Measurements from ENCODE around the gene SYNE2. TPM values are rescaled to one million over a fixed set of nuclear protein-coding genes. Genes with fewer than 3 reads are reported as not detected.

The SYNE2 gene
- total RNA-seq, 4 donors from 2014 or later, result 136 to 323 (median 215) TPM

DNA sequence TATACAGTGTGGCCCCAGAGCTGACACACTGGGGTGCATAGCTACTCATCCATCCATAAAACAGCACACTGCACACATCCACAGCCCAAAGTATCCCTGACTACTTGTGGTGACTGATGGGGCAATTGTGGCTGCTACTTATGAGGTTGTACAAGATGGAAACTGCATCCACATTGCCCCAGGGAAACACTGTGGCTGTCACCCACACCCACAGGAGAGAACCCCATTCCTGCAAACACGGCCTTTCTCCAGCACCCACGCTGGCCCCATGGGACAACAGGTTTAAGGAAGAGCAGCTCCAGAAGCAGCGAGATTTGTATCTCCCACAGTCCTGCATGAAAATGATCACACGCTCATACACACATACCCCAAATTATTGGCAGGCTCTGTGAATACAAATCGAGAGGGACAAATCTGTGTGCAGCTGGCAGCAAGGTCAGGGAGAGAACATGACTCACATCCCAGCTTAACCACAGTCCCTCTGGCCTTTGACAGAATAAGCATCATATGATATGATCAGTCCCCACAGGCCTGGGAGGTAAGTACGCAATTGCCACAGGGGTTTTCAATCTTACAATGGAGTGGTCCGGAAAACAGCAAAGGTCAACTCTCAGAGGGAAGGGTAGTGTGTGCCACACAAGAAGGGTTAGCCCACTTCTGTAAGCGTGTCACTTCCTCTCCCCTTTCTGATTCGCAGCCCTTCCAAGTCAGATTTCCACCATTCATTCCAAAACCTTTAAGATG lies 379.5 kb downstream of the SYNE2 start:
- TF ChIP-seq CTCF (IDR thresholded peaks at IDR 0.05; ENCODE audit: low read depth), result no peak

GRCh38 chr14:64232944-64233343 lies 380.1 kb downstream of the SYNE2 start:
- no peak for TF ChIP-seq CTCF (IDR thresholded peaks at IDR 0.05; ENCODE audit: low read depth)

DNA sequence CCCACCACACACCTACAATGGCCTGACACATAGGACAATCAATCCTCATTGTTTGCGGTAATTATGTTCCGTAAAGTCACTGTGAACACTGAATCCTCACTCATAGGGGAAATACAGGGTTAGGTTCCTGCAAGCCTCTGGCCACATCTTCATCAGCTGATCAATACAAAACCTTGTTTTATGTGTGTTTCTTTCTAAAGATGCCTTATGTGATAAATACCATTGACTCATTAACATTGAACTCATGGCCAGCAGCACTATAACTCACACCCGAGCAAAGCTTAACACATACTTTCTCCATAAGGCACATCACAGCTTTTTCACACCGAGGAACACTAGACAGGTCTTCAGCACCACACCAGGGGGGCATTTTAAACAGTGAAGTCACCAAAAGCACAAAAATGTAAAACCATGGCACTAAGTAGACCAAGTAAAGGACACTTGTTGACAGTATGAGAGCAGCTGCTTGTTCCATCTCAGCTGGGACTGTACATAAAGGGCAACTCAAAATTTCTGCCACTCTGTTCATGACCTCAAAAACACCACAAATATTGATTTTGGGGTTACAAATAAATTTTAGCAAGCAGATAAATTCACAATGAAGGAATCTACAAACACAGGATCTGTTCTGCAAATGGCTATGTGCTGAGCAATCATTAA lies 380.9 kb downstream of the SYNE2 start:
- no peak for TF ChIP-seq CTCF (IDR thresholded peaks at IDR 0.05; ENCODE audit: low read depth)

DNA sequence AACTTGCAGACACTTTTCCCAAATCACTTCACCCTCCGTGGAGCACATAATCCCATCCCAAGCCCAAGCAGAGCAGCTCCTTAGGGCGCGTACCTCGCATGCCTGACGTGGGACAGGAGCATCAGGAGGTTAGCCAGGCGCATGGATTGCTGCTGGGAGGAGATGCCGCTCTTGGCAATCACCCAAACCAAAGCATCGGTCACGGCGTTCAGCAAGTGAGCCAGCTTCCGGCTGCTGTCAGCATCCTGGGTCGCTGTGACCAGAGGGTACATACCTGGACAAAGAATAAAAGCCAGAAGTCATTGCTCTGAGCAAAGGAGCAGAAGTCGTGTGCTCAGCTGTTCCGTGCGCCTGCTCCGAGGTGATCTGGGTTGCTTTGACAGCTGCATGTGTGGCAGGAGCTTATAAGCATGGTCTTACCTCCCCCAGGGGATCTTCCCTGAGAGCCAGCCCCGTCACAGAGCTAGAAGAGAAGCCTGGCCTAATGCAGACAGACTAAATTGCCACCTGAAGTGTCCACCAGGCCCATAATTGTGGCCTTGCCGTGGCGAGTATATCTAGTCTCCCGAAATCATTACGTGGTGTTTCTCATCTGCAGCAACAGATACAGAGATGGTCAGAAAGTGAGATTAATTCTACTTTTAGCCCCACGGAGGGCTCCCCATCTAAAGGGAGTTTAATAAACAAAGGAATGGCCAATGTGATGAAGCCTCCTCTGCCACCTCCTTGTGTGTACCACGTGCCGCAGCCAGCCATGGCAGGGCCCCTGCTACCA lies 382.3 kb downstream of the SYNE2 start:
- no peak for TF ChIP-seq CTCF (IDR thresholded peaks at IDR 0.05; ENCODE audit: low read depth)

- TF ChIP-seq CTCF (IDR thresholded peaks at IDR 0.05; ENCODE audit: low read depth), result no peak
These were observed 383.1 kb downstream of the SYNE2 start for GRCh38 chr14:64235652-64236640.

DNA sequence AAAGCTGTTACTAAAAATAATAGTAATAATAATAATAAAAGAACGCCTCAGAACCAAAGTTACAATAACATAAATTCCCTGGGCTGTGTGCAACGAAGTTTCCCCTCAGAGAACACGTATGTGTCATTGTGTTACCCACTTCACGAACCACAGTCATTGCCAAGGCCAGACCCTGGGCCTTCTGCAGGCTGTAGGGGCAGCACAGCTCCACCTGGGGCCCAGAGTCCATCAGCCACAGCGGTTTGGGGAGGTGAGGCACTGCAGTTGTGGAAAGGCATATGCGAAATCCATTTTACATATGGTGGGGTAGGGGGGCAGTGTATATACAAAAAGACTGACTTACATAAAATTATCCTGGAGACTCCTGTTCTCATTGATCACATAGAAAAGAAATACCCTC lies 385.2 kb downstream of the SYNE2 start:
- no peak for TF ChIP-seq CTCF (IDR thresholded peaks at IDR 0.05; ENCODE audit: low read depth)
